ENCODE results near the gene MTERF4. TPM values are rescaled to one million over a fixed set of nuclear protein-coding genes. Genes with fewer than 3 reads are reported as not detected.

Gene MTERF4
- total and polyA plus RNA-seq, 2 of the 8 experiments (the other 6 are each of a cell fraction or from before 2014, with no cell fraction given) = 25.9 to 28.5 TPM

GRCh38 chr2:241116606-241117560 is 14.8 kb upstream of the MTERF4 start (continued):
- TF ChIP-seq, protein P1, sequence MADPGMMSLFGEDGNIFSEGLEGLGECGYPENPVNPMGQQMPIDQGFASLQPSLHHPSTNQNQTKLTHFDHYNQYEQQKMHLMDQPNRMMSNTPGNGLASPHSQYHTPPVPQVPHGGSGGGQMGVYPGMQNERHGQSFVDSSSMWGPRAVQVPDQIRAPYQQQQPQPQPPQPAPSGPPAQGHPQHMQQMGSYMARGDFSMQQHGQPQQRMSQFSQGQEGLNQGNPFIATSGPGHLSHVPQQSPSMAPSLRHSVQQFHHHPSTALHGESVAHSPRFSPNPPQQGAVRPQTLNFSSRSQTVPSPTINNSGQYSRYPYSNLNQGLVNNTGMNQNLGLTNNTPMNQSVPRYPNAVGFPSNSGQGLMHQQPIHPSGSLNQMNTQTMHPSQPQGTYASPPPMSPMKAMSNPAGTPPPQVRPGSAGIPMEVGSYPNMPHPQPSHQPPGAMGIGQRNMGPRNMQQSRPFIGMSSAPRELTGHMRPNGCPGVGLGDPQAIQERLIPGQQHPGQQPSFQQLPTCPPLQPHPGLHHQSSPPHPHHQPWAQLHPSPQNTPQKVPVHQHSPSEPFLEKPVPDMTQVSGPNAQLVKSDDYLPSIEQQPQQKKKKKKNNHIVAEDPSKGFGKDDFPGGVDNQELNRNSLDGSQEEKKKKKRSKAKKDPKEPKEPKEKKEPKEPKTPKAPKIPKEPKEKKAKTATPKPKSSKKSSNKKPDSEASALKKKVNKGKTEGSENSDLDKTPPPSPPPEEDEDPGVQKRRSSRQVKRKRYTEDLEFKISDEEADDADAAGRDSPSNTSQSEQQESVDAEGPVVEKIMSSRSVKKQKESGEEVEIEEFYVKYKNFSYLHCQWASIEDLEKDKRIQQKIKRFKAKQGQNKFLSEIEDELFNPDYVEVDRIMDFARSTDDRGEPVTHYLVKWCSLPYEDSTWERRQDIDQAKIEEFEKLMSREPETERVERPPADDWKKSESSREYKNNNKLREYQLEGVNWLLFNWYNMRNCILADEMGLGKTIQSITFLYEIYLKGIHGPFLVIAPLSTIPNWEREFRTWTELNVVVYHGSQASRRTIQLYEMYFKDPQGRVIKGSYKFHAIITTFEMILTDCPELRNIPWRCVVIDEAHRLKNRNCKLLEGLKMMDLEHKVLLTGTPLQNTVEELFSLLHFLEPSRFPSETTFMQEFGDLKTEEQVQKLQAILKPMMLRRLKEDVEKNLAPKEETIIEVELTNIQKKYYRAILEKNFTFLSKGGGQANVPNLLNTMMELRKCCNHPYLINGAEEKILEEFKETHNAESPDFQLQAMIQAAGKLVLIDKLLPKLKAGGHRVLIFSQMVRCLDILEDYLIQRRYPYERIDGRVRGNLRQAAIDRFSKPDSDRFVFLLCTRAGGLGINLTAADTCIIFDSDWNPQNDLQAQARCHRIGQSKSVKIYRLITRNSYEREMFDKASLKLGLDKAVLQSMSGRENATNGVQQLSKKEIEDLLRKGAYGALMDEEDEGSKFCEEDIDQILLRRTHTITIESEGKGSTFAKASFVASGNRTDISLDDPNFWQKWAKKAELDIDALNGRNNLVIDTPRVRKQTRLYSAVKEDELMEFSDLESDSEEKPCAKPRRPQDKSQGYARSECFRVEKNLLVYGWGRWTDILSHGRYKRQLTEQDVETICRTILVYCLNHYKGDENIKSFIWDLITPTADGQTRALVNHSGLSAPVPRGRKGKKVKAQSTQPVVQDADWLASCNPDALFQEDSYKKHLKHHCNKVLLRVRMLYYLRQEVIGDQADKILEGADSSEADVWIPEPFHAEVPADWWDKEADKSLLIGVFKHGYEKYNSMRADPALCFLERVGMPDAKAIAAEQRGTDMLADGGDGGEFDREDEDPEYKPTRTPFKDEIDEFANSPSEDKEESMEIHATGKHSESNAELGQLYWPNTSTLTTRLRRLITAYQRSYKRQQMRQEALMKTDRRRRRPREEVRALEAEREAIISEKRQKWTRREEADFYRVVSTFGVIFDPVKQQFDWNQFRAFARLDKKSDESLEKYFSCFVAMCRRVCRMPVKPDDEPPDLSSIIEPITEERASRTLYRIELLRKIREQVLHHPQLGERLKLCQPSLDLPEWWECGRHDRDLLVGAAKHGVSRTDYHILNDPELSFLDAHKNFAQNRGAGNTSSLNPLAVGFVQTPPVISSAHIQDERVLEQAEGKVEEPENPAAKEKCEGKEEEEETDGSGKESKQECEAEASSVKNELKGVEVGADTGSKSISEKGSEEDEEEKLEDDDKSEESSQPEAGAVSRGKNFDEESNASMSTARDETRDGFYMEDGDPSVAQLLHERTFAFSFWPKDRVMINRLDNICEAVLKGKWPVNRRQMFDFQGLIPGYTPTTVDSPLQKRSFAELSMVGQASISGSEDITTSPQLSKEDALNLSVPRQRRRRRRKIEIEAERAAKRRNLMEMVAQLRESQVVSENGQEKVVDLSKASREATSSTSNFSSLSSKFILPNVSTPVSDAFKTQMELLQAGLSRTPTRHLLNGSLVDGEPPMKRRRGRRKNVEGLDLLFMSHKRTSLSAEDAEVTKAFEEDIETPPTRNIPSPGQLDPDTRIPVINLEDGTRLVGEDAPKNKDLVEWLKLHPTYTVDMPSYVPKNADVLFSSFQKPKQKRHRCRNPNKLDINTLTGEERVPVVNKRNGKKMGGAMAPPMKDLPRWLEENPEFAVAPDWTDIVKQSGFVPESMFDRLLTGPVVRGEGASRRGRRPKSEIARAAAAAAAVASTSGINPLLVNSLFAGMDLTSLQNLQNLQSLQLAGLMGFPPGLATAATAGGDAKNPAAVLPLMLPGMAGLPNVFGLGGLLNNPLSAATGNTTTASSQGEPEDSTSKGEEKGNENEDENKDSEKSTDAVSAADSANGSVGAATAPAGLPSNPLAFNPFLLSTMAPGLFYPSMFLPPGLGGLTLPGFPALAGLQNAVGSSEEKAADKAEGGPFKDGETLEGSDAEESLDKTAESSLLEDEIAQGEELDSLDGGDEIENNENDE (IDR thresholded peaks at IDR 0.05; ENCODE audit: insufficient replicate concordance, low read length) = no peak
- TF ChIP-seq JUN (IDR thresholded peaks at IDR 0.05; ENCODE audit: low read depth, low read length) (no peak), TEAD4 (IDR thresholded peaks at IDR 0.05; ENCODE audit: low read depth, low read length) (no peak), CHD1 (IDR thresholded peaks at IDR 0.05; ENCODE audit: low read depth, low read length) (no peak), KDM1A (IDR thresholded peaks at IDR 0.05; ENCODE audit: borderline replicate concordance, low read length) (no peak), ASH2L (IDR thresholded peaks at IDR 0.05; ENCODE audit: low read length) (no peak), NRF1 (IDR thresholded peaks at IDR 0.05; ENCODE audit: low read depth, low read length) (no peak), SAP30 (IDR thresholded peaks at IDR 0.05; ENCODE audit: insufficient read depth, insufficient replicate concordance, low read length) (no peak)
- TF ChIP-seq, protein P2, sequence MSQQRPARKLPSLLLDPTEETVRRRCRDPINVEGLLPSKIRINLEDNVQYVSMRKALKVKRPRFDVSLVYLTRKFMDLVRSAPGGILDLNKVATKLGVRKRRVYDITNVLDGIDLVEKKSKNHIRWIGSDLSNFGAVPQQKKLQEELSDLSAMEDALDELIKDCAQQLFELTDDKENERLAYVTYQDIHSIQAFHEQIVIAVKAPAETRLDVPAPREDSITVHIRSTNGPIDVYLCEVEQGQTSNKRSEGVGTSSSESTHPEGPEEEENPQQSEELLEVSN (IDR thresholded peaks at IDR 0.05) = no peak

All from H1 (cell line).